ENCODE results near the gene SMCO4.

DNA sequence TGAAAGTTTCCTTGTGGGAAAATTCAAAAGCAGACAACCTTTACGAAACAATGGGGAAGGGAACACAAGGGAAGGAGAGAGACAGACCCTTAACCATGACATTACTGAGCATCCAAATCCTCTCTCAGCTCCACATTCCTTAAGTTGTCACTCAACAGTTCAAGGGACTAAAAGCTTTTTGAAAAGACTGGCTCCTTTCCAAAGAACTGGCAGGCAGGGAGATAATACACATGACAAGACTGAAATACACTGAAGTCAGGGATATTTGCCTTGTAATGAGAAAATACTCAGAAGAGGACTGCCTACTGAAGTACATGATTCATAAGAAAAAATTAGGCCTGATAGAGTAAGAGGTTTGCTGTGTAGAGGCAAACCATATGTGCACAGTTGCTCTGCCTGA, 69.1 kb downstream of the SMCO4 start:
- TF ChIP-seq, protein P1, sequence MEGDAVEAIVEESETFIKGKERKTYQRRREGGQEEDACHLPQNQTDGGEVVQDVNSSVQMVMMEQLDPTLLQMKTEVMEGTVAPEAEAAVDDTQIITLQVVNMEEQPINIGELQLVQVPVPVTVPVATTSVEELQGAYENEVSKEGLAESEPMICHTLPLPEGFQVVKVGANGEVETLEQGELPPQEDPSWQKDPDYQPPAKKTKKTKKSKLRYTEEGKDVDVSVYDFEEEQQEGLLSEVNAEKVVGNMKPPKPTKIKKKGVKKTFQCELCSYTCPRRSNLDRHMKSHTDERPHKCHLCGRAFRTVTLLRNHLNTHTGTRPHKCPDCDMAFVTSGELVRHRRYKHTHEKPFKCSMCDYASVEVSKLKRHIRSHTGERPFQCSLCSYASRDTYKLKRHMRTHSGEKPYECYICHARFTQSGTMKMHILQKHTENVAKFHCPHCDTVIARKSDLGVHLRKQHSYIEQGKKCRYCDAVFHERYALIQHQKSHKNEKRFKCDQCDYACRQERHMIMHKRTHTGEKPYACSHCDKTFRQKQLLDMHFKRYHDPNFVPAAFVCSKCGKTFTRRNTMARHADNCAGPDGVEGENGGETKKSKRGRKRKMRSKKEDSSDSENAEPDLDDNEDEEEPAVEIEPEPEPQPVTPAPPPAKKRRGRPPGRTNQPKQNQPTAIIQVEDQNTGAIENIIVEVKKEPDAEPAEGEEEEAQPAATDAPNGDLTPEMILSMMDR (IDR thresholded peaks at IDR 0.05; ENCODE audit: poor library complexity) = no peak
- no peak for TF ChIP-seq EZH2 (IDR thresholded peaks at IDR 0.05; ENCODE audit: borderline replicate concordance)
